ENCODE results near the gene B3GNT3.
"Not testable (repeated sequence)": the region's sequence is repeated elsewhere in the genome, so short reads cannot be mapped to it uniquely, and the experiment has no call there.

Gene B3GNT3

DNA sequence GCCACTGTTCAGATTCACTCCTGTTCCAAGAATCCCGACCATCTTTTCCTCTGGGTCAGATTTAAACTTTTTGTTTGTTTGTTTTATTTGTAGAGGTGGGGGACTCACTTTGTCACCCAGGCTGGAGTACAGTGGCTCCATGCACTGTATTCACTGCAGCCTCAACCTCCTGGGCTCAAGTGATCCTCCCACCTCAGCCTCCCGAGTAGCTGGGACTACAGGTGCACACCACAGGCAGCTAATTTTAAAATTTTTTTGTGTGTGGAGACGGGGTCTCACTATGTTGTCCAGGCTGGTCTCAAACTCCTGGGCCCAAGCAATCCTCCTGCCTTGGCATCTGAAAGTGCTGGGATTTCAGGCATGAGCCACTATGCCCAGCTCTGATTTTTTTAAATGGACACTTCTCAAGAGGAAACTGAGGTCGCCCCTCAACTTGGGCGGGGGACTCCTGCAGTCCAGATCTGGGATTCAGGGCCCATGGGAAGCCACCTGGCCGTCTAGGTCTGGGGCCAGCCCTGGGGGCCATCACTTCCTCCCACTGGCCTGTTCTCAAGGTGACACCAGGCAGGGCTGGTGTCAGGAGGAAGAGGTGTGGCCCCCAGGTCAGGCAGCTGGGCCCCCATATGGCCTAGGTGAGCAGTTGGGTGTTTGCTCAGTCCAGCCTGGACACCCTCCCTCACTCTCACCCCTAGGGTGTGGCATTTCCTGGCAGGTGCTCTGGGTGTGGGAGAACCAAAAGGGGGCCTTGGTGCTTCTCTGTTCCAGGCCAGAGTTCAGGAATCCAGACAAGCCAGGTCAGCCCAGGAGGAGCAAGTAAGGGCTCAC is 1.3 kb downstream of the B3GNT3 start:
- Histone ChIP-seq H3K4me2 (ENCODE audit: low read depth, low read length, poor library complexity, severe bottlenecking) (no peak overlapping the region), H3K9ac (ENCODE audit: low read depth, low read length, poor library complexity, severe bottlenecking) (no peak overlapping the region), H3K4me1 (ENCODE audit: insufficient read depth, low read length, poor library complexity, severe bottlenecking) (peaks cover 26% of the 10 kb centered on the region), H3F3A (ENCODE audit: low read depth) (peaks cover 8% of the 10 kb centered on the region), H2AFZ (ENCODE audit: low read length) (no peak overlapping the region), H3K4me3 (ENCODE audit: low read length, poor library complexity, severe bottlenecking) (no peak overlapping the region), H3K9me3 (ENCODE audit: insufficient read depth, low read depth, low read length) (no peaks in the 10 kb centered on the region), H3K9me2 (replicated peaks; ENCODE audit: low read depth, low read length) (no peaks in the 10 kb centered on the region), H4K20me1 (ENCODE audit: insufficient read depth, low read length, poor library complexity, severe bottlenecking) (no peaks in the 10 kb centered on the region), H3K27me3 (ENCODE audit: insufficient read depth, low read length, poor library complexity, severe bottlenecking) (no peaks in the 10 kb centered on the region), H3K36me3 (ENCODE audit: insufficient read depth, low read length) (no peaks in the 10 kb centered on the region), H3K79me2 (ENCODE audit: insufficient read depth, low read length) (no peaks in the 10 kb centered on the region)
- no peak for TF ChIP-seq EZH2phosphoT487 (IDR thresholded peaks at IDR 0.05; ENCODE audit: borderline replicate concordance)
- TF ChIP-seq, protein P1, sequence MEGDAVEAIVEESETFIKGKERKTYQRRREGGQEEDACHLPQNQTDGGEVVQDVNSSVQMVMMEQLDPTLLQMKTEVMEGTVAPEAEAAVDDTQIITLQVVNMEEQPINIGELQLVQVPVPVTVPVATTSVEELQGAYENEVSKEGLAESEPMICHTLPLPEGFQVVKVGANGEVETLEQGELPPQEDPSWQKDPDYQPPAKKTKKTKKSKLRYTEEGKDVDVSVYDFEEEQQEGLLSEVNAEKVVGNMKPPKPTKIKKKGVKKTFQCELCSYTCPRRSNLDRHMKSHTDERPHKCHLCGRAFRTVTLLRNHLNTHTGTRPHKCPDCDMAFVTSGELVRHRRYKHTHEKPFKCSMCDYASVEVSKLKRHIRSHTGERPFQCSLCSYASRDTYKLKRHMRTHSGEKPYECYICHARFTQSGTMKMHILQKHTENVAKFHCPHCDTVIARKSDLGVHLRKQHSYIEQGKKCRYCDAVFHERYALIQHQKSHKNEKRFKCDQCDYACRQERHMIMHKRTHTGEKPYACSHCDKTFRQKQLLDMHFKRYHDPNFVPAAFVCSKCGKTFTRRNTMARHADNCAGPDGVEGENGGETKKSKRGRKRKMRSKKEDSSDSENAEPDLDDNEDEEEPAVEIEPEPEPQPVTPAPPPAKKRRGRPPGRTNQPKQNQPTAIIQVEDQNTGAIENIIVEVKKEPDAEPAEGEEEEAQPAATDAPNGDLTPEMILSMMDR (conservative IDR thresholded peaks at IDR 0.05; ENCODE audit: low read length), result no peak

DNA sequence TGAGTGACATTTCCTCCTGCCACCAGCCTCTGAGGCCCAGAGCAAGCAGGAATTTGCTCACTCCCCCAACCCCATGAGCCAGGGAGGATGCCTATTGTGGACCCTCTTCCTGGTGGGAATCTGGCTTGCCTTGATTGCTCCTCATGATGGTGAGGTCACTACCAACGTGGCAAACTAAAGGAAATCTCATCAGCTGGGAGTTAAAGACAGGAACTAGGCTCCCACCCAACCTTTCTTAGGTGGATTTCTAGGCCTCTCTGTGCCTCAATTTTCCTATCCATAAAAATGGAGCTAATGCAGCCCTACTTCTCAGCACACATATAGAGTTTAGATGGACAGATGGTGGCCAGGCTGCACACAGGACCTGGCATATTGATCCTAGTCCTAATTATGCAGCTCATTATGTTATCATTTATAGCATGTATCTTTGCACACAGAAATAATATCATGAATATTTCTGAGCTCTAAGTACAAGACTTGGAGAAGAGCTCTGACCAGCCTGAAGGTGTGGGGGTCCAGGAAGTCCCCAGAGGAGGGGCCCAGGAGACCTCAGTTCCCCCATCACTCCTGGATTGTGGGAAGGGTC is 2.0 kb downstream of the B3GNT3 start:
- H3K9ac ChIP-seq (ENCODE audit: low read depth, low read length, poor library complexity, severe bottlenecking), result no peak overlapping the region
- TF ChIP-seq, protein P1 (conservative IDR thresholded peaks at IDR 0.05; ENCODE audit: low read length), result no peak
- no peak for TF ChIP-seq EZH2phosphoT487 (IDR thresholded peaks at IDR 0.05; ENCODE audit: borderline replicate concordance)
- H3K36me3 ChIP-seq (ENCODE audit: insufficient read depth, low read length), result no peaks in the 10 kb centered on the region
- H3K9me2 ChIP-seq (replicated peaks; ENCODE audit: low read depth, low read length), result no peaks in the 10 kb centered on the region
- no peak overlapping the region for H2AFZ ChIP-seq (ENCODE audit: low read length)
- no peaks in the 10 kb centered on the region for H4K20me1 ChIP-seq (ENCODE audit: insufficient read depth, low read length, poor library complexity, severe bottlenecking)
- H3K27me3 ChIP-seq (ENCODE audit: insufficient read depth, low read length, poor library complexity, severe bottlenecking), result no peaks in the 10 kb centered on the region
- no peaks in the 10 kb centered on the region for H3K79me2 ChIP-seq (ENCODE audit: insufficient read depth, low read length)
- H3K4me1 ChIP-seq (ENCODE audit: insufficient read depth, low read length, poor library complexity, severe bottlenecking), result peaks cover 19% of the 10 kb centered on the region
- H3K9me3 ChIP-seq (ENCODE audit: insufficient read depth, low read depth, low read length), result no peaks in the 10 kb centered on the region
- peaks cover 3% of the 10 kb centered on the region; the same call in 1 of the 2 replicates for H3F3A ChIP-seq (ENCODE audit: low read depth)
- H3K4me3 ChIP-seq (ENCODE audit: low read length, poor library complexity, severe bottlenecking), result no peak overlapping the region
- no peak overlapping the region for H3K4me2 ChIP-seq (ENCODE audit: low read depth, low read length, poor library complexity, severe bottlenecking)

DNA sequence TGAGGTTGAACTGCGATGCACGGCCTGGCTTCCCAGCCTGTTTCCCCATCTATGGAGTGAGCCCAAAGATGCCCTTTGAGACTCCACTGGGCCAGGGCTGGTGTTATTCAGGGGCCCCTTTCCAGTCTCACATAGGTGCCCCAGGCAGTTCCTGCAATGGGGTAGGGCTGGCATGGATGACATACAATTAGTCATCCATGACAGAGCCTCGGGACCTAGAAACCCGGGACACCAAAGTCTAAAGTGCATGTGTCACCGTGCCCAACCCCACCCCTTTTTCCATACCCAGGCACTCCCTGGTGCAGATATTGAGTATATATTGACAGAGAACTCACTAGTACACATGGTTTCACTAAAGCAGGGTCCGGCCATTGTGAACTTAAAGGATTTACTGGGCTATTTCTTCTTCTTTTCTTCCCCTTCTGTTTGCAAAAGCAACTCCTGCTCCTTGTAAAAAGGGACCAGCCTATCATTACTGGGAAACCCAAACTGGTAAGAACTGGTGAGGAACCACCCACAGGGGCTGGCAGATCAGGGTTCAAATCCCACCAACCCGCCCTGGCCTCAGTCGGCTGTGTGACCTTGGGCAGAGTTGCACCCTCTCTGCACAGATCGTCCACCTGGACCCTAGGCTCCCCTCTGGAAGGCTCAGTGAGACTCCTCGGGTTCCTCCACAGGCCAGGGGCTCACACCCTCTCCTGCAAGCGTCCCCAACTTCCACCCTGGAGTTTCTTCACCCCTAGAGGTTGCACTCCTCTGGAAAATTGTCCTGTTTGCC is 2.7 kb downstream of the B3GNT3 start:
- H3K9ac ChIP-seq (ENCODE audit: low read depth, low read length, poor library complexity, severe bottlenecking), result no peak overlapping the region
- TF ChIP-seq EZH2phosphoT487 (IDR thresholded peaks at IDR 0.05; ENCODE audit: borderline replicate concordance), result no peak
- TF ChIP-seq, protein P1 (conservative IDR thresholded peaks at IDR 0.05; ENCODE audit: low read length), result no peak
- H3K27me3 ChIP-seq (ENCODE audit: insufficient read depth, low read length, poor library complexity, severe bottlenecking), result no peaks in the 10 kb centered on the region
- no peaks in the 10 kb centered on the region for H3K9me2 ChIP-seq (replicated peaks; ENCODE audit: low read depth, low read length)
- peaks cover 12% of the 10 kb centered on the region for H3K4me1 ChIP-seq (ENCODE audit: insufficient read depth, low read length, poor library complexity, severe bottlenecking)
- no peaks in the 10 kb centered on the region for H4K20me1 ChIP-seq (ENCODE audit: insufficient read depth, low read length, poor library complexity, severe bottlenecking)
- H3K4me3 ChIP-seq (ENCODE audit: low read length, poor library complexity, severe bottlenecking), result no peak overlapping the region
- H3K9me3 ChIP-seq (ENCODE audit: insufficient read depth, low read depth, low read length), result no peaks in the 10 kb centered on the region
- no peaks in the 10 kb centered on the region for H3K79me2 ChIP-seq (ENCODE audit: insufficient read depth, low read length)
- no peak overlapping the region for H2AFZ ChIP-seq (ENCODE audit: low read length)
- no peaks in the 10 kb centered on the region; the same call in 1 of the 2 replicates for H3F3A ChIP-seq (ENCODE audit: low read depth)
- H3K36me3 ChIP-seq (ENCODE audit: insufficient read depth, low read length), result no peaks in the 10 kb centered on the region
- H3K4me2 ChIP-seq (ENCODE audit: low read depth, low read length, poor library complexity, severe bottlenecking), result no peak overlapping the region

DNA sequence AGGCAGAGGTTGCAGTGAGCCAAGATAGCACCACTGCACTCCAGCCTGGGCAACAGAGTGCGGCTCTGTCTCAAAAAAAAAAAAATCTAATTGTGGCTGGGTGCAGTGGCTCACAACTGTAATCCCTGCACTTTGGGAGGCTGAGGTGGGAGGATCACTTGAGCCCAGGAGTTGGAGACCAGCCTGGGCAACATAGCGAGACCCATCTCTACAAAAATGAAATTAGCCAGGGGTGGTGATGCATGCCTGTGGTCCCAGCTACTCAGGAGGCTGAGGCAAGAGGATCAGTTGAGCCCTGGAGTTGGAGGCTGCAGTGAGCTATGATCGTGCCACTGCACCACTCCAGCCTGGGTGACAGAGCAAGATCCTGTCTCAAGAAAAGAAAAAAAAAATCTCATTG is 3.7 kb downstream of the B3GNT3 start:
- H3K9ac ChIP-seq (ENCODE audit: low read depth, low read length, poor library complexity, severe bottlenecking); H3F3A ChIP-seq (ENCODE audit: low read depth); H2AFZ ChIP-seq (ENCODE audit: low read length); H3K9me2 ChIP-seq (replicated peaks; ENCODE audit: low read depth, low read length); H3K9me3 ChIP-seq (ENCODE audit: insufficient read depth, low read depth, low read length); H4K20me1 ChIP-seq (ENCODE audit: insufficient read depth, low read length, poor library complexity, severe bottlenecking); H3K4me3 ChIP-seq (ENCODE audit: low read length, poor library complexity, severe bottlenecking); H3K4me2 ChIP-seq (ENCODE audit: low read depth, low read length, poor library complexity, severe bottlenecking); H3K27me3 ChIP-seq (ENCODE audit: insufficient read depth, low read length, poor library complexity, severe bottlenecking); H3K4me1 ChIP-seq (ENCODE audit: insufficient read depth, low read length, poor library complexity, severe bottlenecking); H3K79me2 ChIP-seq (ENCODE audit: insufficient read depth, low read length); H3K36me3 ChIP-seq (ENCODE audit: insufficient read depth, low read length): not testable (repeated sequence)
